HEK293 (cell line): Measurements from ENCODE around the gene POLR2C.

Source experiments
- CTCF ChIA-PET: fragments of 350-600 bp; formaldehyde crosslinking; extraction: SDS; loops from one replicate; lab custom pipeline; 2021; ENCODE audit warnings: antibody characterized with exemption; lab: Yijun Ruan, JAX
- POLR2A ChIA-PET: fragments of 300-600 bp; formaldehyde crosslinking; extraction: SDS; loops from one replicate; lab custom pipeline; 2020; ENCODE audit warnings: antibody characterized with exemption, inconsistent platforms; lab: Yijun Ruan, JAX
- H3K27ac ChIP-seq: fragments of 200-500 bp; sonication (Bioruptor generic); 2 replicates; pipeline ENCODE4 v1.5.1; 2014; ENCODE audit warnings: low read depth, low read length, control low read depth, inconsistent platforms; ENCODE audit errors: extremely low read depth
- H3K36me3 ChIP-seq, 2 experiments: fragments of 200-500 bp in 1 of 2; sonication (Bioruptor generic) in 1 of 2; 1 replicate in 1 of 2; 2 replicates in 1 of 2; pipeline ENCODE4 v1.5.1; 2014 to 2017; ENCODE audit warnings: inconsistent platforms in 2 of 2, low read length in 2 of 2; ENCODE audit not compliant: control insufficient read depth in 2 of 2, insufficient read depth in 1 of 2
- H3K4me1 ChIP-seq: fragments of 200-500 bp; sonication (Bioruptor generic); 2 replicates; pipeline ENCODE4 v1.5.1; 2014; ENCODE audit warnings: mild to moderate bottlenecking, low read length, inconsistent platforms; ENCODE audit not compliant: control insufficient read depth, insufficient read depth
- H3K4me3 ChIP-seq: 2 replicates; pipeline ENCODE4 v1.5.1; 2011; ENCODE audit warnings: low read depth, mild to moderate bottlenecking, control low read depth, low read length, moderate library complexity
- H3K9me3 ChIP-seq: fragments of 200-500 bp; sonication (Bioruptor generic); 2 replicates; pipeline ENCODE4 v1.5.1; 2014; ENCODE audit warnings: low read depth, low read length, inconsistent platforms; ENCODE audit not compliant: control insufficient read depth, insufficient read depth
- EGR2 ChIP-seq: fragments of 450-650 bp; formaldehyde crosslinking; IDR thresholded peaks from 2 replicates; pipeline ENCODE4 v1.5.1; 2016; ENCODE audit warnings: low read depth, missing biosample characterization, missing genetic modification characterization
- KLF8 ChIP-seq: fragments of 450-650 bp; formaldehyde crosslinking; IDR thresholded peaks from 2 replicates; pipeline ENCODE4 v1.5.1; 2016; ENCODE audit warnings: missing biosample characterization, missing genetic modification characterization
- KLF9 ChIP-seq: fragments of 450-650 bp; formaldehyde crosslinking; IDR thresholded peaks from 2 replicates; pipeline ENCODE4 v1.5.1; 2016; ENCODE audit warnings: missing biosample characterization, missing genetic modification characterization, low read depth
- PRDM4 ChIP-seq: fragments of 450-650 bp; formaldehyde crosslinking; IDR thresholded peaks from 2 replicates; pipeline ENCODE4 v1.5.1; 2017; ENCODE audit warnings: missing biosample characterization, missing genetic modification characterization
- RBAK ChIP-seq: fragments of 450-650 bp; formaldehyde crosslinking; IDR thresholded peaks from 2 replicates; pipeline ENCODE4 v1.5.1; 2016; ENCODE audit warnings: missing biosample characterization, missing genetic modification characterization
- SALL2 ChIP-seq: fragments of 450-650 bp; formaldehyde crosslinking; IDR thresholded peaks from 2 replicates; pipeline ENCODE4 v1.5.0; 2017; ENCODE audit warnings: missing biosample characterization, mild to moderate bottlenecking, missing genetic modification characterization, borderline replicate concordance
- ZBTB17 ChIP-seq: fragments of 450-650 bp; formaldehyde crosslinking; IDR thresholded peaks from 2 replicates; pipeline ENCODE4 v1.5.1; 2016; ENCODE audit warnings: missing biosample characterization, missing genetic modification characterization
- ZBTB7A ChIP-seq: fragments of 450-650 bp; formaldehyde crosslinking; IDR thresholded peaks from 2 replicates; pipeline ENCODE4 v1.5.1; 2016; ENCODE audit warnings: low read depth, missing biosample characterization, missing genetic modification characterization
- ZFHX2 ChIP-seq: fragments of 450-650 bp; formaldehyde crosslinking; conservative IDR thresholded peaks from 2 replicates; pipeline ENCODE4 v1.5.1; 2016; ENCODE audit warnings: missing biosample characterization, missing genetic modification characterization
- ZNF148 ChIP-seq: fragments of 450-650 bp; formaldehyde crosslinking; IDR thresholded peaks from 2 replicates; pipeline ENCODE4 v1.5.0; 2017; ENCODE audit warnings: missing biosample characterization, missing genetic modification characterization, borderline replicate concordance
- ZNF19 ChIP-seq: fragments of 450-650 bp; formaldehyde crosslinking; IDR thresholded peaks from 2 replicates; pipeline ENCODE4; 2016; ENCODE audit warnings: missing biosample characterization, missing genetic modification characterization, low read depth
- ZNF221 ChIP-seq: fragments of 450-650 bp; formaldehyde crosslinking; IDR thresholded peaks from 2 replicates; pipeline ENCODE4 v1.5.1; 2017; ENCODE audit warnings: missing biosample characterization, missing genetic modification characterization, borderline replicate concordance
- ZNF266 ChIP-seq: fragments of 450-650 bp; formaldehyde crosslinking; IDR thresholded peaks from 2 replicates; pipeline ENCODE4 v1.5.1; 2016; ENCODE audit warnings: missing biosample characterization, missing genetic modification characterization, low read depth
- ZNF292 ChIP-seq: fragments of 450-650 bp; formaldehyde crosslinking; IDR thresholded peaks from 2 replicates; pipeline ENCODE4 v1.5.1; 2016; ENCODE audit warnings: low read depth, missing biosample characterization, missing genetic modification characterization, borderline replicate concordance
- ZNF362 ChIP-seq: fragments of 450-650 bp; formaldehyde crosslinking; IDR thresholded peaks from 2 replicates; pipeline ENCODE4 v1.5.1; 2016; ENCODE audit warnings: missing biosample characterization, missing genetic modification characterization
- ZNF404 ChIP-seq: fragments of 450-650 bp; formaldehyde crosslinking; IDR thresholded peaks from 2 replicates; pipeline ENCODE4 v1.5.1; 2017; ENCODE audit warnings: missing biosample characterization, missing genetic modification characterization
- ZNF48 ChIP-seq: fragments of 450-650 bp; formaldehyde crosslinking; IDR thresholded peaks from 2 replicates; pipeline ENCODE4 v1.5.1; 2016; ENCODE audit warnings: missing biosample characterization, missing genetic modification characterization
- ZNF677 ChIP-seq: fragments of 450-650 bp; IDR thresholded peaks from 2 replicates; pipeline ENCODE4 v1.5.0; 2018; ENCODE audit warnings: missing biosample characterization, mild to moderate bottlenecking, missing genetic modification characterization, moderate library complexity
- ZNF776 ChIP-seq: fragments of 450-650 bp; formaldehyde crosslinking; IDR thresholded peaks from 2 replicates; pipeline ENCODE4 v1.5.0; 2017; ENCODE audit warnings: missing biosample characterization, missing genetic modification characterization, borderline replicate concordance
- TF ChIP-seq, protein P1 (sequence below): fragments of 450-650 bp; formaldehyde crosslinking; IDR thresholded peaks from 2 replicates; pipeline ENCODE4 v1.5.1; 2016; ENCODE audit warnings: missing biosample characterization, missing genetic modification characterization, borderline replicate concordance

The POLR2C gene

DNA sequence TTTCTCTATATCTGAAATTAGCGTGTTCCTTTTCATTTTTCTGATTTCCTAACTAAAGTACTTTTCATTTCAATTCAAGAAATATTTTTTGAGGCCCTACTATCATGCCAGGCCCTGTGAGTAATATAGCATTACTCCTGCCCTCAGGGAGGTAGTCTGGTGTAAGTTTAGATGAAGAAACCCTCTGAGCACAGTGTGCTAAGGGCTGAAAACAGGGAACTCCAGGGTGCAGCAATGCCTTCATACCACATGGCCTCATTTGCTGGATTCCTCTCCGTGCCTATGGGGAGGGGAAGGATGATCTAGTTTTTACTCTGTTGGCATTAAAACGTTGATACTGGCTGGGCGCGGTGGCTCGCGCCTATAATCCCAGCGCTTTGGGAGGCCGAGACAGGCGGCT lies 10.5 kb upstream of the POLR2C start:
- Histone ChIP-seq H3K27ac (no peak overlapping the region), H3K9me3 (no peaks in the 10 kb centered on the region), H3K4me1 (no peaks in the 10 kb centered on the region), H3K36me3 (peaks cover 30 to 65% of the 10 kb centered on the region in 2 experiments), H3K4me3 (no peak overlapping the region)
- TF ChIP-seq ZNF48 (tag by site-specific recombination) (no peak), ZNF677 (tag by site-specific recombination) (no peak), ZNF292 (tag by site-specific recombination) (no peak)
- CTCF ChIA-PET, result interaction anchor here (0.9 to 1.1 kb wide), 3 partner anchors 10 to 71 kb away, joined by 3 to 5 read pairs (median 4); partner anchors contain the start of gene POLR2C
- POLR2A ChIA-PET, result no interaction called here

DNA sequence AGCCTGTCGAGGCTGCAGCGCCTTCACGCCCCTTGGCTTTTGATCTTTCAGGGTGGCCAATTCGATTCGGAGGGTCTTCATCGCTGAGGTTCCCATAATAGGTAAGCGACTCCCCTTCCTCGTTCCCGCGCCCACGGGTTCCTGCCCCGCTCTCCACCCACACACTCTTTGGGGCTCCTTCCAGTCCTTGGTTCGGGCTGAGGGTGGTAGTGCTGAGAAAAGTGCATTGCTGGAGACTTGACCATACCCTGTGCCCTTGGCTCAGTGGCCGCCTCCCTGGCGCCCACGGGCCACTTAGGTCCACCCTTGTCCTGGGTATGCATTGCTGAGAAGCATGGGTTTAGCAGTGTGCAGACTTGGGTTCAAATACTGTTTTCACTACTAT lies 491 bp downstream of the POLR2C start:
- ChIA-PET CTCF (interaction anchor here (0.7 to 2.9 kb wide), 16 partner anchors 11 to 1134 kb away, joined by 3 to 24 read pairs (median 4); partner anchors contain the start of genes COQ9 and DOK4), POLR2A (interaction anchor here (0.9 to 3.7 kb wide), 12 partner anchors 10 to 277 kb away, joined by 3 to 40 read pairs (median 6); partner anchors contain the start of genes CIAPIN1, COQ9, PSME3IP1 and RSPRY1)
- H3K27ac ChIP-seq, result peak overlapping the region; percentile 45
- H3K4me1 ChIP-seq, result no peaks in the 10 kb centered on the region; the same call in 1 of the 2 replicates
- peak; percentile 64 for TF ChIP-seq ZBTB17 (tag by site-specific recombination)
- no peak for TF ChIP-seq SALL2 (tag by site-specific recombination)
- TF ChIP-seq RBAK (tag by site-specific recombination), result no peak
- no peak for TF ChIP-seq ZBTB7A (tag by site-specific recombination)
- no peak for TF ChIP-seq ZNF19 (tag by site-specific recombination)
- no peak for TF ChIP-seq ZNF148
- TF ChIP-seq EGR2 (tag by site-specific recombination), result peak; percentile 65
- TF ChIP-seq KLF8, result no peak
- TF ChIP-seq KLF9 (tag by site-specific recombination), result no peak
- TF ChIP-seq ZFHX2, result peak; percentile 81
- H3K36me3 ChIP-seq, result peaks cover 28 to 87% of the 10 kb centered on the region in 2 experiments
- H3K4me3 ChIP-seq, result peak overlapping the region; percentile 83
- no peaks in the 10 kb centered on the region for H3K9me3 ChIP-seq

- CTCF ChIA-PET, result interaction anchor here (1.2 kb wide), 1 partner anchor 55 kb away, joined by 3 read pairs; no protein-coding TSS in a partner anchor
- H3K36me3 ChIP-seq, result peaks cover 28 to 87% of the 10 kb centered on the region in 2 experiments
- H3K4me1 ChIP-seq, result no peaks in the 10 kb centered on the region; the same call in 1 of the 2 replicates
- no peak overlapping the region for H3K4me3 ChIP-seq
- H3K9me3 ChIP-seq, result no peaks in the 10 kb centered on the region
- H3K27ac ChIP-seq, result no peak overlapping the region
- POLR2A ChIA-PET, result interaction anchor here (3.7 kb wide), 1 partner anchor 17 kb away, joined by 40 read pairs; the partner anchor contains the start of genes CIAPIN1 and COQ9
- TF ChIP-seq, protein P1, sequence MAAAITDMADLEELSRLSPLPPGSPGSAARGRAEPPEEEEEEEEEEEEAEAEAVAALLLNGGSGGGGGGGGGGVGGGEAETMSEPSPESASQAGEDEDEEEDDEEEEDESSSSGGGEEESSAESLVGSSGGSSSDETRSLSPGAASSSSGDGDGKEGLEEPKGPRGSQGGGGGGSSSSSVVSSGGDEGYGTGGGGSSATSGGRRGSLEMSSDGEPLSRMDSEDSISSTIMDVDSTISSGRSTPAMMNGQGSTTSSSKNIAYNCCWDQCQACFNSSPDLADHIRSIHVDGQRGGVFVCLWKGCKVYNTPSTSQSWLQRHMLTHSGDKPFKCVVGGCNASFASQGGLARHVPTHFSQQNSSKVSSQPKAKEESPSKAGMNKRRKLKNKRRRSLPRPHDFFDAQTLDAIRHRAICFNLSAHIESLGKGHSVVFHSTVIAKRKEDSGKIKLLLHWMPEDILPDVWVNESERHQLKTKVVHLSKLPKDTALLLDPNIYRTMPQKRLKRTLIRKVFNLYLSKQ (tag by site-specific recombination), result no peak
- TF ChIP-seq PRDM4 (tag by site-specific recombination) (no peak), ZNF221 (no peak), ZNF48 (tag by site-specific recombination) (no peak), ZNF404 (no peak), ZNF266 (no peak), RBAK (tag by site-specific recombination) (no peak), ZNF148 (no peak), ZNF362 (tag by site-specific recombination) (no peak), ZNF776 (tag by site-specific recombination) (no peak)
Observed at GRCh38 chr16:57464523-57464922, 2.0 kb downstream of the POLR2C start.
